Stimulated activated CD4-positive, alpha-beta T cell treated with anti-CD3 and anti-CD28 coated beads, Interleukin-15, amount 100 ng/mL, for 1 hour (primary cell): ENCODE data around the gene FANCG.

ENCODE experiments used
- DNase-seq, 2 donors: peaks; one replicate each; pipeline ENCODE4 v3.0.0-alpha.2; 2020; ENCODE audit warnings: low read depth in 1 of 2, low spot score in 1 of 2

The FANCG gene

DNA sequence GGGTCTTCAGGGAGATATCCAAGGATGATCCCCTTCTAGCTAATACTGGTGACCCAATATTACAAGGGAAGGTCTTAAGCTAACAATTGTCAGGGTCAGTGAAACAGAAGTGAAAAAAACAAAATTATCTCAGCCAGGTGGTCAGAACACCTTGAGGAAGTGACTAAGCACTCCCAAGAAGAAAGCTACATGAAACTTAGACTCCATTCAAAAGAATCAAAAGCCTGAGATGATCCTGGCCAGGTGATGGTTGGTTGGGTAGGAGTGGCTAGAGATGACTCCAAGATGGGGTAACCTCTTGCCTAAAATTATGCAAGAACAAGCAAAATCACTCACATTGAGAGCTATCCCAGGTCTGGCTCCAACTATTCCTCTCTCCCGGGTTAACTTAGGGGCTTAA, 12.7 kb downstream of the FANCG start:
- no peak for DNase-seq

GRCh38 chr9:35060548-35061207, 19.1 kb downstream of the FANCG start:
- no peak for DNase-seq

GRCh38 chr9:35059438-35059837, 20.3 kb downstream of the FANCG start:
- no peak for DNase-seq

- no peak for DNase-seq
These were observed 22.5 kb downstream of the FANCG start for GRCh38 chr9:35057271-35057620.

DNA sequence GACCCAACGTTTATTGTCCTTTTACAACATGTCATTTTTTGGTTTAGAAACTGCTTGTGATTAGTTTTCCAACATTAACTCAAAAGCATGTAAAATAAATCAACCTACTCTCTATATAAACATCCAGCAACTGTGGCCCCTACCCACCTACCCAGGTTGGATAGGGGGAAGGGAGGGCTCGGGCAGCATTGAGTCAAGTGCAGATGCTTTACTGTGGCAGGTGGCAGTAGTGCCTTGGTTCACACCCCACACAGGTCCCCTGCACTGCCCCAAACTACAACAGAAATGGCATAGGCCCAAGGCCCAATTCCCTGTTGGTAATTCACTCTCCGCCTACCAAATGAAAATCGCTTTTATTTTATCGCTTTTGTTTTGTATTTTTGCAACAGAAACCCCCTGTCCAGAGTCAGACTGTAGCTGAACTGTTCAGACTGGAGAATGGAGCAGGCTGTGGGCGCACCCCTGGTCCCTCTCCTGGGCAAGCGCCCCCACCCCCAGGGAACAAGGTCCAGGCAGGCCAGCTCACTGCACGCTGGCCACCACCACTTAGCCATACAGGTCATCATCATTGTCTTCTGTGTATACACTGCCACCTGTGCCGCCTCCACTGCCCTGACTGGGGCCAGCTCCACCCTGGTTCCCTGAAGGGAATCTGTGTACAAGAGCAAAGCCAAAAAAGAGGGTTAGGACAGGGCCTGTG, 23.0 kb downstream of the FANCG start:
- DNase-seq, result no peak

DNA sequence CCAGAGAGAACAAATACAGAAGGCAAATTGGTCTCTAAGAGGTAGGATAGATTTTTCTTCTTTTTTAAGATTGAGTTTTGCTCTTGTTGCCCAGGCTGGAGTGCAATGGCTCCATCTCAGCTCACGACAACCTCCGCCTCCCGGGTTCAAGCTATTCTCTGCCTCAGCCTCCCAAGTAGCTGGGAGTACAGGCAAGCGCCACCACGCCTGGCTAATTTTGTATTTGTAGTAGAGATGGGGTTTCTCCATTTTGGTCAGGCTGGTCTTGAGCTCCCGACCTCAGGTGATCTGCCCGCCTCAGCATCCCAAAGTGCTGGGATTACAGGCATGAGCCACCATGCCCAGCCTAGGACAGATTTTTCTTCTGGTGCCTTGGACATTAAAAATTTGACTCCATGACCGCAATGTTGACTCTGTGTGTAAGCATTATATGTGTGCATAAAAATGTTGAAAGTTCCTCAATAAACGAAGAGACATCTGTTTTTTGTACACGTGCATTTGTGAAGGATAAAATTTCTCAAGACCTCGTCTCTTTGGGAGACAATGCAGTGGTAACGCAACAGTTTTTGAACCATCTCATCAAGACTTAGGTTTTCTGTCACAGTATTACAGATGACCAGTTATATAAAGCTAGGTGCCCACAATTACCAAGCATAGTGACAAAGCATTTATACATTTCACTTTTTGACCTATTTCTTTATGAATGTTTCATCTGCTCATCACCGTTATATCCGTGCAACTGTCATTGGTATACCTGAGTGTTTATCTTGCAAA, 24.7 kb downstream of the FANCG start:
- DNase-seq, result no peak

DNA sequence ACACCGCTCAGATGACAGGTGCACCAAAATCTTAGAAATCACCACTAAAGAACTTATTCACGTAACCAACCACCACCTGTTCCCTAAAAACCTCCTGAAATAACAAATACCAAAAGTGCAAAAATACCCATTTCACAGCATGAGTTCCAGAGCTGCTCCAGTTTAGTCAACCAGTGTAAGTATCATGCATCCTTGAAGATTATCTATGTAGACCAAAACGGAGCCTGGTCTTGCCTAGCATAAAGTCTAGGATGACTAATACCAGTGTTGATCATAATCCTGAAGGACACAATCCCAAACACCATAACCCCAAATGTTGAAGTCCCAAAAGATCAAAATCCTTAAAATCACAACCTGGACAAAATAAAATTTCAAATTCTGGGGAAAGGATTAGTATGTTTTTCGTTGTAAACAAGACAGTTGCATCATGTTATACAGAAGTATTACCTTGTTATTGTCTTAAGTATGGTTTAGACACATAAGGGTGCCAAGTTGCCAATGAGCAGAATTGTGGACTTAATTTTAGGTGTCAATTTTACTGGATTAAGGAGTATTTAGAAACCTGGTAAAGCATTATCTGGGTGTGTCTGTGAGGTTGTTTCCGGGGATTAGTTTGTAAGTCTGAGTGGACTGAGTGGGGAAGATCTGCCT, 25.4 kb downstream of the FANCG start:
- no peak for DNase-seq

GRCh38 chr9:35051069-35051967, 28.4 kb downstream of the FANCG start:
- DNase-seq, result peak in 1 of 2 donors; percentile 15

DNA sequence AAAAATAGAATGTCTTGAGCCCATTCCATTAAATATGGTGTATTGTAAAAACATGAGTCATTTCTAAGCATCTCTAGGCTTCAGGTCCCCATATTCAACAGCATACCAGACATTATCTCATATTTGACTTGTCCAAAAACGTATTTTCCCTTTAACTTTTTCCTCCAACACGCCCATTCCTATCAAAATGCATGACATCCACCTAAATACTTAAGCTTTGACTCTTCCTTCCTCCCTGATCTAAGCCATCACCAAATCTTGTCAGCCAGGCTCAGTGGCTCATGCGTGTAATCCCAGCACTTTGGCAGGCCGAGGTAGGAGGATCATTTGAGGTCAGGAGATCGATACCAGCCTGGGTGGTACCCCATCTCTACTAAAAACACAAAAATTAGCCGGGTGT, 31.2 kb downstream of the FANCG start:
- no peak for DNase-seq

DNA sequence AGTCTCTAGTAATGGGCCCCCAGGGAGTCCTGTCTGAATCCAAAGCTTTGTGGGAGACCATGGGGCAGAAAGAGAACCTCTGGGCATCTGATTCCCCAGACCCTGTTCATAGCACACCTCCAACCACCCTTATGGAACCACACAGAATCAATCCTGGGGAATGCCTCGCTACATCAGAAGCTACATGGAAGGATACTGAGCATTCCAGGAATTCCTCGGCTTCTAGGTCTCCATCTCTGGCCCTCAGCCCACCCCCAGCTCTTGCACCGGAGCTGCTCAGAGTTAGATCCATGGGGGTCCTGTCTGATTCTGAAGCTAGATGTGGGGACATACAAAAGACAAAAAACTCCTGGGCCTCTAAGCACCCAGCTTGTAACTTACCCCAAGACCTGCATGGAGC, 35.7 kb downstream of the FANCG start:
- no peak for DNase-seq

DNA sequence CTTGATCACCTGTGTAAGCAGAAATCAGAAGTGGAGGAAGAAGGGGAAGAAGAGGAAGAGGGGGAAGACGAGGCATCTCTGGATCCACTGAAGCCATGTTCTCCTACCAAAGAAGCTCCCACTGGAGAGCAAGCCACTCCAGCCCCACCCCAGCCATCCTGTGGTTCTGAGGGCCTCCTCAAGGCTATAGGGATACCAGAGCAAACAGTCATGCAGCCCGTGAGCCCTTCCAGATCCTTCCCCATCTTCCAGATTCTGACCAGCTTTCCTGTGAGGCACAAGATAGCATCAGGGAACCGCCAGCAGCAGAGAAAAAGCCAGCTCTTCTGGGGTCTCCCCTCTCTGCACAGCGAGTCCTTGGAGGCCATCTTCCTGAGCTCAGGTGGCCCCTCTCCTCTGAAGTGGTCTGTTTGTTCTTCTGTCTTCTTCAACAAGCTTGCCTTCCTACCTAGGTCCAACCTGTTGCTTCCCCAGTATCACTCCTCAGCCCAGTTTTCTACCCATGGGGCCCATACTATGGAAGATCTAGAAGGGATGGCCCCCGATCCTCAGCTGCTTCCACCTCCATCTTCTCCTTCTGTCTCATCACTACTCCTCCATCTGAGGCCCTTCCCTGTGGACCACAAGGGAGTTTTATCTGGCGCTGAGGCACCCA, 36.7 kb downstream of the FANCG start:
- DNase-seq, result no peak

DNA sequence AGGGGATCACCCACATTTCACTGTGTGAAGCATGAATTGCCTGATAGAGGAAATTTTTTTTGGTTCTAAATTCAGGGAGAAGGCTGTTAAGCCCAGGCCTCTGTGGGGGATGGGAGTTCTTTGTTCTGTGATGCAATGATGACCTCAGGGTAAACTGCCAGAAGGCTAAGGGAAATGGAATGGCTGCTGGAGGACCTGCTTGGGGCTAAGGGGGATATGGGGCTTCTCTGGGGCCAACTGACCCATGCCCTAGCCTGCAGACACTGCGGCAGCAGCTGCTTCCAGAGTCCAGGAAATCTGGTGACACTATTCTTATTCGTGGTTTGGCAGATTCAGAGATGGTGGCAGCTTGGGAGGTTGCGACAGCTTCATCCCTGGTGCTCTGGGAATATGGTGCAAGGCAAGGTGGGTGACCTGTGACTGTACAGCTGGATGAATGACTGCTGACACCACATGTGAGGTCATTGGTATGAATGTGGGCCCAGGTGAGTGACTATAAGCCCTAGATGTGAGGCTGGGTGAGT, 37.6 kb downstream of the FANCG start:
- no peak for DNase-seq

DNA sequence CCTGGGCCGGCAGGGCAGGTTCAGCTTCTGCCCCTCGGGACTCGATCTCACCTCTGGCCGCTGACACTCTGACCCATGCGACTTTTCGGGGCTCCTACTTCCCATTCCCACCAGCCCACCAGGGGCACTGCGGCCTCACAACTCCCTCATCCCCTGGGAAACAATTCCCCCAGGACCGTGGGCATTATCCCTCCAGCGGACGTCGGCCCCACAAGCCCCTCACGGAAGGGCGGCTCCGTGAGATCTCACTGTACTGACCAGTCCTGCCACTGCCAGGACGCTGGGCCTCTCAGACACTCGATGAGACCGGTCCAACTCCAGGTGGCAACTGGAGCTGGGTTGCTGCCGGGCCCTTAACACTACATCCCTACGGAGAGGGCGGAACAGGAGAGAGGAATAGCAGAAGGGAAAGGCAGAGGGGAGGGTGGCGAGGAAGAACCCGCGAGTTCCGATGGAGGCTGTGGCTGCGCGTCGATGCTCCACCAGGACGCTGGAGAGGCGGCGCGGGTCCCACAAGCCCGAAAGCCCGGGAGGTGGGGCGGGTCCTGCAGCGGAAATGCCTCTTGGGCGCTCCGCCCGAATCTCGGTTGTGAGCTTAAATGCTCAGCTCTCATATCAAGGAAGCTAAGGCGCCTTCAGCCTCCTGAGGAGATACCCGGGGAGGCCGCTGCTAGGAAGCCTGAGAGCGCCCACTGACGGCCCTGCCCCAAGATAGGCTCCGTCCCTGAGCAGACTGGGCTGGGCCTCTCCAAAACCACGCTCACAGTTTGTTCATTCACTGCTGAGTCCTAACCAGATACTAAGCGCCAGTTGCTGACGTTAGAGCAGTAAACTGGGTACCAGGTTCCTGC, 43.7 kb downstream of the FANCG start:
- DNase-seq, result peak in 1 of 2 donors; percentile 18

DNA sequence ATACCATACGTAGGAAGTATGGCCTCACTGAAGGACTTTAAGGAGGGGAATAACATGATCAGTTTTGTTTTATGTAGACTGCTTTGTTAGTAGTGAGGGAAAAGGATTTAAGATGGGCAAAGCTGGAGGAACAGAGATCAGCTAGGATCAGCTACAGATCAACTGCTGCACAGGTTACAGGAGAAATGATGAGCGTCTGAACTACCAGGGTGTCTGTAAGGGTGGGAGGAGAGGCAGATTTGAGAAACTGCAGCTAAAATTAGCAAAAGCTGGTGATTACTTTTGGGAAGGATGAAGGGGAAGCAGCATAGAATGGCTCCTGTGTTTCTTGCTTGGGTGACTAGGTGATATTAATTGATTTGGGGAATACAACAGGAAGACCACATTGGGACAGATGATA, 46.6 kb downstream of the FANCG start:
- DNase-seq, result no peak

- no peak for DNase-seq
These were observed 49.9 kb downstream of the FANCG start for GRCh38 chr9:35029852-35030251.

DNA sequence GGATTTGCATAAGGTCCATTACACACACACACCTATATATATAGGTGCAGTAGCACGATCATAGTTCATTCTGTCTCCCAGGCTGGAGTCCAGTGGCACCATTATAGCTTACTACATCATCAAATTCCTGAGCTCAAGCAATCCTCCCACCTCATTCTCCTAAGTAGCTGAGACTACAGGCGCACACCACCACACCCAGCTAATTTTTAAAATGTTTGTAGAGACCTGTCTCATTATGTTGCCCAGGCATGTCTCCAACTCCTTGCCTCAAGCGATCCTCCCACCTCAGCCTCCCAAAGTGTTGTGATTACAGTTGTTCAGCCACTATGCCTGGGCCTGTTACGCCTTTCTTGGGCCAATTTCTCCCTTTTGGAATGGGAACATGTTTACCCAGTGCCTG, 50.5 kb downstream of the FANCG start:
- no peak for DNase-seq

DNA sequence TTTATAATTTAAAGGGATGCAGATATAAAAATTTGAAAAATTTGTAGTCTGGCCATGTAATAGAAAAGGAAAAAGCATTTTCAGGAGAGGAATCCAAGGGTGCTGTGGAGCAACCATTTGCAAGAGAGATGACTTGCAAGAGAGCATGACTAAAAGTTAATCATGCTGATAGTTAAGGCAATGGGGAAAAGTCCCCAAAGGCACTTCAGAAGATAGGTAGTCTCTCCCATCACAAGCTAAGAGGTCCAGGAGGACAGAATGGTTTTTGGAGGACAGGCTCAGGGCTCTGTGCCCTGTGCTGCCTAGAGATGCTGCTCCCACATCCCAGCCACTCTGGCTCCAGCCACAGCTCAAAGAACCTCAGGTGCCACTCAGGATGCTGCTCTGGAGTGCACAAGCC, 51.4 kb downstream of the FANCG start:
- DNase-seq, result no peak

DNA sequence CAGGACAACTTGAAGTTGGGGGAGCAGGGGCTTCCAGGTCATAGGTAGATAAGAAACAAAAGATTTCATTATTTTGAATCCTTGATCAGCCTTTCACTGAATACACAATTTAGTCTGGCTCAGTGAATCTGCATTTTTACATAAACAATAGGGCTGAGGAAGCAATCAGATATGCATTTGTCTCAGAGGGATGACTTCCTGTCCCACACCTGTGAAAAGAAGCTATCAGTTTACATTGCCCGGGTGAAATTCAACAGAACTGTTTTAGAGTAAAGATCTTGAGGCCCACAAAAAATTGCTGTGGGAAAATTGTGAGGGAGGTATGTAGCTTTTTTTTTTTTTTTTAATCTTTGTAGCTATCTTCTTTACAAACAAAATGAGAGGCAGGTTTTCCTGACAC, 51.9 kb downstream of the FANCG start:
- DNase-seq, result no peak

- DNase-seq, result no peak
These were observed 52.4 kb downstream of the FANCG start for GRCh38 chr9:35027374-35027773.
